HUES6 (cell line): Measurements from ENCODE around the gene PTPRC.
"Not testable (repeated sequence)": the region's sequence is repeated elsewhere in the genome, so short reads cannot be mapped to it uniquely, and the experiment has no call there.

Experiments
- H3K27ac ChIP-seq: 2 replicates; pipeline ENCODE4 v1.7.0; 2013; ENCODE audit warnings: low read depth, mild to moderate bottlenecking, low read length, inconsistent platforms
- H3K27me3 ChIP-seq: 2 replicates; pipeline ENCODE4 v1.6.1; 2013; ENCODE audit warnings: low read length; ENCODE audit not compliant: control insufficient read depth, insufficient read depth
- H3K36me3 ChIP-seq: 2 replicates; pipeline ENCODE4 v1.6.1; 2013; ENCODE audit warnings: low read length; ENCODE audit not compliant: control insufficient read depth, insufficient read depth
- H3K4me1 ChIP-seq: 2 replicates; pipeline ENCODE4 v1.6.1; 2013; ENCODE audit warnings: low read length; ENCODE audit not compliant: control insufficient read depth, insufficient read depth
- H3K4me3 ChIP-seq: 2 replicates; pipeline ENCODE4 v1.5.1; 2013; ENCODE audit warnings: low read depth, low read length
- H3K9ac ChIP-seq: one replicate; pipeline ENCODE4 v1.6.1; 2013; ENCODE audit warnings: mild to moderate bottlenecking, low read length
- H3K9me3 ChIP-seq: 2 replicates; pipeline ENCODE4 v1.6.1; 2013; ENCODE audit warnings: low read depth, low read length; ENCODE audit not compliant: control insufficient read depth, insufficient read depth

Gene PTPRC, protein sequence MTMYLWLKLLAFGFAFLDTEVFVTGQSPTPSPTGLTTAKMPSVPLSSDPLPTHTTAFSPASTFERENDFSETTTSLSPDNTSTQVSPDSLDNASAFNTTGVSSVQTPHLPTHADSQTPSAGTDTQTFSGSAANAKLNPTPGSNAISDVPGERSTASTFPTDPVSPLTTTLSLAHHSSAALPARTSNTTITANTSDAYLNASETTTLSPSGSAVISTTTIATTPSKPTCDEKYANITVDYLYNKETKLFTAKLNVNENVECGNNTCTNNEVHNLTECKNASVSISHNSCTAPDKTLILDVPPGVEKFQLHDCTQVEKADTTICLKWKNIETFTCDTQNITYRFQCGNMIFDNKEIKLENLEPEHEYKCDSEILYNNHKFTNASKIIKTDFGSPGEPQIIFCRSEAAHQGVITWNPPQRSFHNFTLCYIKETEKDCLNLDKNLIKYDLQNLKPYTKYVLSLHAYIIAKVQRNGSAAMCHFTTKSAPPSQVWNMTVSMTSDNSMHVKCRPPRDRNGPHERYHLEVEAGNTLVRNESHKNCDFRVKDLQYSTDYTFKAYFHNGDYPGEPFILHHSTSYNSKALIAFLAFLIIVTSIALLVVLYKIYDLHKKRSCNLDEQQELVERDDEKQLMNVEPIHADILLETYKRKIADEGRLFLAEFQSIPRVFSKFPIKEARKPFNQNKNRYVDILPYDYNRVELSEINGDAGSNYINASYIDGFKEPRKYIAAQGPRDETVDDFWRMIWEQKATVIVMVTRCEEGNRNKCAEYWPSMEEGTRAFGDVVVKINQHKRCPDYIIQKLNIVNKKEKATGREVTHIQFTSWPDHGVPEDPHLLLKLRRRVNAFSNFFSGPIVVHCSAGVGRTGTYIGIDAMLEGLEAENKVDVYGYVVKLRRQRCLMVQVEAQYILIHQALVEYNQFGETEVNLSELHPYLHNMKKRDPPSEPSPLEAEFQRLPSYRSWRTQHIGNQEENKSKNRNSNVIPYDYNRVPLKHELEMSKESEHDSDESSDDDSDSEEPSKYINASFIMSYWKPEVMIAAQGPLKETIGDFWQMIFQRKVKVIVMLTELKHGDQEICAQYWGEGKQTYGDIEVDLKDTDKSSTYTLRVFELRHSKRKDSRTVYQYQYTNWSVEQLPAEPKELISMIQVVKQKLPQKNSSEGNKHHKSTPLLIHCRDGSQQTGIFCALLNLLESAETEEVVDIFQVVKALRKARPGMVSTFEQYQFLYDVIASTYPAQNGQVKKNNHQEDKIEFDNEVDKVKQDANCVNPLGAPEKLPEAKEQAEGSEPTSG (N-terminal part only)

GRCh38 chr1:198638894-198639635 lies at the start of gene PTPRC:
Gene PTPRC, plus strand, starts transcription at chr1:198639040. Its CDS starts 229 bp downstream, at chr1:198639269.
- no peak within 1 kb of the TSS for H3K9ac ChIP-seq
- H3K27me3 ChIP-seq: no peaks in the 10 kb centered on the region
- no peaks in the 10 kb centered on the region for H3K36me3 ChIP-seq
- H3K9me3 ChIP-seq: no peaks in the 10 kb centered on the region
- no peak within 1 kb of the TSS for H3K27ac ChIP-seq
- no peaks in the 10 kb centered on the region for H3K4me1 ChIP-seq
- H3K4me3 ChIP-seq: no peak within 1 kb of the TSS

DNA sequence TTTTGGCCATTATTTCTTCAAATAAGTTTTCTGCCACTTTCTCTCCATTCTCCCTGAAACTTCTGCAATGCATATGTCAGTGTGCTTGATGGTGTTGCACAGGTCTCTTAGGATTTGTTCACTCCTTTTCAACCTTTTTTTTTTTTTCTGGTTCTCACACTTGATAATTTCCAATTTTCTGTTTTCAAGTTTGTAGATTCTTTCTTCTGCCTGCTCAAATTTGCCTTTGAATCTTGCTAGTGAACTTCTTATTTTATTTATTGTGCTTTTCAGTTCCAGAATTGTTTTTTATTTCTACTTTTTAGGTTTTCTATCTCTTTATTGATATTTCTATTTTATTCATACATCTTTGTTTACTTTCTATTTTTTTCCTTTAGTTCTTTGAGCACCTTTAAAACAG lies 48.4 kb upstream of the PTPRC start:
- Histone ChIP-seq H3K27ac (no peak overlapping the region), H3K27me3 (no peaks in the 10 kb centered on the region), H3K4me3 (no peak overlapping the region), H3K36me3 (no peaks in the 10 kb centered on the region), H3K4me1 (no peaks in the 10 kb centered on the region), H3K9ac (no peak overlapping the region), H3K9me3 (no peaks in the 10 kb centered on the region)

GRCh38 chr1:198595765-198596164 lies 43.1 kb upstream of the PTPRC start:
- Histone ChIP-seq H3K36me3 (no peaks in the 10 kb centered on the region), H3K4me1 (no peaks in the 10 kb centered on the region), H3K27ac (no peak overlapping the region), H3K9ac (no peak overlapping the region), H3K27me3 (no peaks in the 10 kb centered on the region), H3K4me3 (no peak overlapping the region), H3K9me3 (peaks cover 11% of the 10 kb centered on the region)

GRCh38 chr1:198597690-198598430 lies 41.0 kb upstream of the PTPRC start:
- Histone ChIP-seq H3K9ac (no peak overlapping the region), H3K4me1 (no peaks in the 10 kb centered on the region), H3K27ac (no peak overlapping the region), H3K36me3 (no peaks in the 10 kb centered on the region), H3K27me3 (no peaks in the 10 kb centered on the region), H3K4me3 (no peak overlapping the region), H3K9me3 (peaks cover 11% of the 10 kb centered on the region)

DNA sequence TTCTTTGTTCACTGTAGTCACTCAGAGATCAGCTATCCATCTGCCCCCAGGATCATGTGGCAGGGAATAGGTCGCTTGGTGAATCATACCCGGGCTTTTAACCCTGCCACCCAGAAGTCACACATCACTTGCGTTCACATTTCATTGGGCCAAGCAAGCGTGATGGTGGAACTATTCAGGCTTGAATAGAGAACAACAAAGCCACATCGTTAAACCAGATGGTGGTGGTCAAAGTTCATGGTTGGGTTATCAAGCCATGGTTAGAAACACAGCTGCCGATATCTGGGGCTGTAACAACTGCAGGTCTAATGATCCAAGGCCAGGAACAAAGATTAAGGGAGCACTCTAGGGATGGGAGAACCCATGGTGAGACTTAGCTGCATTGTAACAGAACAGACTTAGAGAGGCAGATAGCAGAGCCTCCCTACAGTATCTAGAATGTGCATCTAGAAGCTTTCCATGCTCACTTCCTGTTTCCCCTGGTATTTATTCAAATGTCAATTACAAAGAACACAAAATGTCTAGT lies 40.0 kb upstream of the PTPRC start:
- H3K4me3 ChIP-seq: no peak overlapping the region
- no peaks in the 10 kb centered on the region for H3K36me3 ChIP-seq
- no peak overlapping the region for H3K9ac ChIP-seq
- H3K9me3 ChIP-seq: peaks cover 11% of the 10 kb centered on the region
- no peak overlapping the region for H3K27ac ChIP-seq
- H3K4me1 ChIP-seq: no peaks in the 10 kb centered on the region
- no peaks in the 10 kb centered on the region for H3K27me3 ChIP-seq

- Histone ChIP-seq H3K27ac (no peak overlapping the region), H3K9ac (no peak overlapping the region), H3K4me3 (no peak overlapping the region), H3K36me3 (no peaks in the 10 kb centered on the region), H3K4me1 (no peaks in the 10 kb centered on the region), H3K27me3 (no peaks in the 10 kb centered on the region), H3K9me3 (peaks cover 11% of the 10 kb centered on the region)
These were observed 39.1 kb upstream of the PTPRC start for GRCh38 chr1:198599749-198600148.

DNA sequence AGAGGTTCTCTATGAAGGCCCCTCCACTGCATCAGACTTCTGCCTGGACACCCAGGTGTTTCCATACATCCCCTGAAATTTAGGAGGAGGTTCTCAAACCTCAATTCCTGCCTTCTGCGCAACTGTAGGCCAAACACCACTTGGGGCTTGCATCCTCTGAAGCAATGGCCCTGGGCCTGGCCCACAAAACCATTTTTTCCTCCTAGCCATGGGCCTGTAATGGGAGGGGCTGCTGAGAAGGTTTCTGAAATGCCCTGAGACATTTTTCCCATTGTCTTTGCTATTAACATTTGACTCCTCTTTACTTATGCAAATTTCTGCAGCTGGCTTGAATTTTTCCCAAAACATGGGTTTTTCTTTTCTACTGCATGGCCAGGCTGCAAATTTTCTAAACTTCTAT lies 37.9 kb upstream of the PTPRC start:
- peaks cover 11% of the 10 kb centered on the region for H3K9me3 ChIP-seq
- H3K9ac ChIP-seq: no peak overlapping the region
- no peaks in the 10 kb centered on the region for H3K36me3 ChIP-seq
- no peak overlapping the region for H3K4me3 ChIP-seq
- no peaks in the 10 kb centered on the region for H3K27me3 ChIP-seq
- no peak overlapping the region for H3K27ac ChIP-seq
- 0 out of 2 replicates have a peak, but pooled peaks cover 5% of the 10 kb centered on the region for H3K4me1 ChIP-seq

- not testable (repeated sequence) for H3K27ac ChIP-seq, H3K9ac ChIP-seq, H3K27me3 ChIP-seq, H3K4me3 ChIP-seq, H3K36me3 ChIP-seq, H3K4me1 ChIP-seq
- H3K9me3 ChIP-seq: peaks cover 11% of the 10 kb centered on the region
These were observed 37.5 kb upstream of the PTPRC start for GRCh38 chr1:198601310-198601709.

- H3K4me1 ChIP-seq: 0 out of 2 replicates have a peak, but pooled peaks cover 8% of the 10 kb centered on the region
- H3K9ac ChIP-seq: no peak overlapping the region
These were observed 36.6 kb upstream of the PTPRC start for GRCh38 chr1:198601936-198602889.

More at GRCh38 chr1:198601936-198602889, 36.6 kb upstream of the PTPRC start:
- no peak overlapping the region for H3K27ac ChIP-seq
- H3K36me3 ChIP-seq: no peaks in the 10 kb centered on the region
- H3K9me3 ChIP-seq: peaks cover 11% of the 10 kb centered on the region
- H3K4me3 ChIP-seq: no peak overlapping the region
- H3K27me3 ChIP-seq: no peaks in the 10 kb centered on the region
